Stimulated activated CD4-positive, alpha-beta T cell treated with anti-CD3 and anti-CD28 coated beads, TNF-alpha, amount 100 ng/mL, for 1 hour (primary cell): ENCODE measurements around the gene ATP4A.

Experiments
- DNase-seq, 3 donors: peaks; one replicate each; pipeline ENCODE4 v3.0.0-alpha.2; 2020; ENCODE audit warnings: low read depth in 3 of 3, low spot score in 1 of 3

ATP4A gene

DNA sequence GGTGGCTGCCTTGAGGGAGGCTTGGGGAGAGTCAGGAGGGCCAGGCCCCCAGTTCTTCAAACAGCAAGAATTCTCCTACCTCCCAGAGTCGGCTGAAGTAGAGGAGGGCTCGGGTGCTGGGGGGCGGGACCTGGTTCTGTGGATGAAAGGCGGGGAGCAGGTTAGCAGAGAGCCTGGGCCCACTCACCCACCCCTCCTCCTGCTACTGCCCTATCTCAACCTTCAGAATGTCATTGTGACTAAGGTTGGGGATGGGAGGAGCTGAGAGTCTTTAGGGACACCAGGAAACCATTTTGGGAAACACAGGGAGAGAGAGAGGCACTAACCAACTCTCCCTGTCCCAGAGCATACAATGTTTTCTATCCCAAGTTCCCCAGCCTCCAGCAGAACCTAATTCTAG lies 60.7 kb downstream of the ATP4A start:
- DNase-seq: no peak

DNA sequence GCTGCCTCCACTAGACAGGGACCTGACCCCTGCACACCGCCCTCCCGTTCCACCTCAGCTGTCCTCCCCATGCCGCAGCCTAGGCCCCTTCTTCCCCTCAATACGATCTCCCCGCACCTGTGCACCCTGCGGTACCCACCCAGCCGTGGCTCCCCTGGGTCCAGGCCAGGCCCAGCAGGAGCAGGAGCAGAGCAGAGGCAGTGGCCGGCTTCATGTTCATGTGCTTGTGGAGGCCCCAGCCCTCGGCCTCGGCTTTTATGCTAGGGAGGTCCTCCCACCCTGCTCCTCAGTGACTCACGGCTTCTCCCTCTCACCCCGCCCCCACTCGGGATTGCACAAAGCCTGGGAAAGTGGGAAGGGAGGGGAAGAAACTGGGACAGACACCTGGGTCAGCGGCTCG lies 61.8 kb downstream of the ATP4A start:
- DNase-seq: no peak

DNA sequence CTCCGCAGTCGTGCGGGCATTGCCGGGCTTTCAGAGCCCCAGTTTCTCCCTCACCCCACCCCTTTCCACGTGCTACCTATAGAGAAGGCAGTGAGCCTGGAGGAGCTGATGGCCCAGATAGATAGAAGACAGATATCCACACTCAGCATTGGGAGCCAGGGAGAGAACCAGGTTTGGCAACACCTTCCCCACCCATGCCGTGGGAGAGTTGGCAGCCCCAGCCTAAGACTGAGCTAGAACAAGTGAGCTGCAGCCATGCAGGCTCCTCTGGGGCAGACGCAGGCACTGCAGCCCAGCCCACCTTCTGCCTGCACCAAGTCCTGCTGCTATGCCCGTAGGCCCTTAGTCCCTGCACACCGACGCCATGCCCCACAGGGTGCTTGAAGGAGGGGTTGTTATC lies 62.8 kb downstream of the ATP4A start:
- no peak for DNase-seq
